ENCODE data around the gene ADGRE2. TPM values are rescaled to one million over a fixed set of nuclear protein-coding genes. Genes with fewer than 3 reads are reported as not detected.
"Not testable (repeated sequence)": the region's sequence is repeated elsewhere in the genome, so short reads cannot be mapped to it uniquely, and the experiment has no call there.

Gene ADGRE2
- total RNA-seq, 4 donors from 2014 or later = 0.65 to 6.0 (median 3.0) TPM

DNA sequence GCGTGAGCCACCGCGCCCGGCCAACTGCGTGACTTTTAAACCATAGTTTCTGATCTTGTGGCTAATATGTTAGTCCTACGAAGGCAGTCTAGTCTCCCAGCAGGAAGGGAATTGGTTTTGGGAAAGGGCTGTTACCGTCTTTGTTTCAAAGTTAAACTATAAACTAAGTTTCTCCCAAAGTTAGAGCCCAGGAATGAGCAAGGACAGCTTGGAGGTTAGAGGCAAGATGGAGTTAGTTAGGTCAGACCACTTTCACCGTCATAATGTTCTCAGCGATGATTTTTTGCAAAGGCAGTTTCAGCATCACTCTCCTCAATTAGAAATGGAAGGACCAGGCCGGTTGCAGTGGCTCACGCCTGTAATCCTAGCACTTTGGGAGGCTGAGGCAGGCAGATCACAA is 17.7 kb upstream of the ADGRE2 start:
- intact Hi-C loops (cut with DNase I) = no loop called here
- Histone ChIP-seq H3K36me3 (no peaks in the 10 kb centered on the region), H3K4me1 (no peaks in the 10 kb centered on the region), H3K27ac (replicated peaks in 1 of 4) (no peak overlapping the region), H3K9me3 (no peaks in the 10 kb centered on the region), H3K4me3 (no peak overlapping the region), H3K27me3 (no peaks in the 10 kb centered on the region)
- WGBS = 92% methylated on average over 11 of the region's 11 CpGs
- no peak for TF ChIP-seq EP300 (IDR thresholded peaks at IDR 0.05)
- no peak for TF ChIP-seq POLR2A (IDR thresholded peaks at IDR 0.05; ENCODE audit: low read depth)
- no peak for TF ChIP-seq POLR2AphosphoS5 (IDR thresholded peaks at IDR 0.05)
- no peak for TF ChIP-seq CTCF (IDR thresholded peaks at IDR 0.05)
- DNase-seq (ENCODE audit: extremely low spot score) = peak; percentile 21

- DNase-seq (ENCODE audit: extremely low spot score) = peak; percentile 39
- no peaks in the 10 kb centered on the region for H3K4me1 ChIP-seq
- no peaks in the 10 kb centered on the region for H3K36me3 ChIP-seq
- intact Hi-C loops (cut with DNase I) = no loop called here
- no peak overlapping the region for H3K4me3 ChIP-seq
- WGBS = 84% methylated on average over 5 of the region's 5 CpGs
- no peak overlapping the region for H3K27ac ChIP-seq (replicated peaks in 1 of 4)
- H3K9me3 ChIP-seq = no peaks in the 10 kb centered on the region
- no peaks in the 10 kb centered on the region for H3K27me3 ChIP-seq
- TF ChIP-seq EP300 (IDR thresholded peaks at IDR 0.05) = no peak
- no peak for TF ChIP-seq POLR2A (IDR thresholded peaks at IDR 0.05; ENCODE audit: low read depth)
- no peak for TF ChIP-seq POLR2AphosphoS5 (IDR thresholded peaks at IDR 0.05)
- no peak for TF ChIP-seq CTCF (IDR thresholded peaks at IDR 0.05)
These were observed 16.8 kb upstream of the ADGRE2 start for GRCh38 chr19:14795078-14795721.

- H3K36me3 ChIP-seq; DNase-seq (ENCODE audit: extremely low spot score); H3K9me3 ChIP-seq; H3K4me3 ChIP-seq; H3K27me3 ChIP-seq; H3K27ac ChIP-seq (replicated peaks in 1 of 4); H3K4me1 ChIP-seq; intact Hi-C loops (cut with DNase I): not testable (repeated sequence)
- WGBS = 76% methylated on average over 6 of the region's 6 CpGs
These were observed 13.9 kb upstream of the ADGRE2 start for GRCh38 chr19:14792250-14792649.

DNA sequence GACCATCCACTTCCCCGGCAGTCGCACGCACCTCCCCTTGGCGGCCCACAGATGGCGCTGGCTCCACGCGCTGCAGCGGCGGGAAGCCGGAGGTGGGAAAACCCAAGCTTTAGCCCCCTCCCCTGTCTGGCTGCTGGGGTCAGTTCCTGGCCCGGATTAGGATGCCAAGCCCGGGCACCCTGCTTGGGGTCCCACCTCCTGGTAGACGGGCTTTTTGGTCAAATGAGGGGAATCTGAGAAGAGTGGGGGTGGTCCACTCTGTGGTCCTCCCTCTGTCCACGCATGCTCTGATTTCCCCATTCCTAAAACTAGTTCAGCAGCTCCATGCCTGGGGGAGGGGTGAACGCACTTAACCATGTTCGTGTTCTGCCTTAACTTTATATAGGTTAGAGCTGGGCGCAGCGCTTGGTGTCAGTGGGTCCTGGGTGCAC is 8.1 kb upstream of the ADGRE2 start:
- Histone ChIP-seq H3K4me1 (no peaks in the 10 kb centered on the region), H3K36me3 (no peaks in the 10 kb centered on the region), H3K27ac (replicated peaks in 1 of 4) (no peak overlapping the region), H3K4me3 (no peak overlapping the region), H3K27me3 (peaks cover 0 to 47% (median 4%) of the 10 kb centered on the region in 4 donors), H3K9me3 (no peaks in the 10 kb centered on the region)
- TF ChIP-seq POLR2A (IDR thresholded peaks at IDR 0.05; ENCODE audit: low read depth) (no peak), CTCF (IDR thresholded peaks at IDR 0.05) (peak; percentile 21 to 41 (median 21)), EP300 (IDR thresholded peaks at IDR 0.05) (no peak), POLR2AphosphoS5 (IDR thresholded peaks at IDR 0.05) (no peak)
- peak; percentile 83 for DNase-seq (ENCODE audit: extremely low spot score)
- intact Hi-C loops (cut with DNase I) = no loop called here
- 70% methylated on average over 4 of the region's 18 CpGs for WGBS

- H3K36me3 ChIP-seq; intact Hi-C loops (cut with DNase I); H3K9me3 ChIP-seq; H3K4me1 ChIP-seq; H3K27ac ChIP-seq (replicated peaks in 1 of 4); H3K4me3 ChIP-seq; DNase-seq (ENCODE audit: extremely low spot score): not testable (repeated sequence)
- 48% methylated on average over 9 of the region's 11 CpGs for WGBS
- H3K27me3 ChIP-seq = peaks cover 0 to 52% (median 4%) of the 10 kb centered on the region in 4 donors
These were observed 6.9 kb upstream of the ADGRE2 start for GRCh38 chr19:14785102-14785793.

GRCh38 chr19:14784730-14785101 is 6.4 kb upstream of the ADGRE2 start:
- WGBS = 54% methylated on average over 9 of the region's 10 CpGs
- not testable (repeated sequence) for H3K27ac ChIP-seq (replicated peaks in 1 of 4)

DNA sequence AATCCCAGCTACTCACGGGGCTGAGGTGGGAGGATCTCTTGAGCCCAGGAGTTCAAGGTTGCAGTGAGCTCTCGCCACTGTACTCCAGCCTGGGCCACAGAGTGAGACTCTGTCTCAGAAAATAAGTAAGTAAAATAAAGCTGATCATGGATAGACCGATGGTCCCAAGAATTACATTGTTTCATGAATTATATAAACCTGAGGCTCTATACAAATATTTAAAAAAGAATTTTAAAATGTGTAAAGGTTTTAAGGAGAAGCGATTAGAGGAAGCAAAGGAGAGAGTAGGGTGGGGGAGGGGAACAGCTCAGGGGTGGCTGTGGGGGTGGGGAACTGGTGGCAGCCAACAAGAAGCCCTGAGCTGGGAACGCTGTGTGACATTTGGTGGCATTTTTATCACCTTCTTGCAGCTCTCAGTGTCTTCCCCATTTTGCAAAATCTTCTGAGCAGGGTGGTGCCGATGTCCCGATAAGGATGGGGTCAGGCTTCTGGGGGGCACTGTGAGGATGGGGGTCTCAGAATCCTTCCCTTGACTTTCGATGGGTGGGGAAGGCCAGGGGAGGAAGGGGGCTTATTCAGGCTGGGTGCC is 5.1 kb upstream of the ADGRE2 start:
- H3K36me3 ChIP-seq; H3K4me3 ChIP-seq; intact Hi-C loops (cut with DNase I); H3K4me1 ChIP-seq; H3K27ac ChIP-seq (replicated peaks in 1 of 4); H3K9me3 ChIP-seq; DNase-seq (ENCODE audit: extremely low spot score): not testable (repeated sequence)
- peaks cover 0 to 66% (median 4%) of the 10 kb centered on the region in 4 donors for H3K27me3 ChIP-seq
- 49% methylated on average over 7 of the region's 8 CpGs for WGBS

More at GRCh38 chr19:14784730-14785101, 6.4 kb upstream of the ADGRE2 start:
- peaks cover 0 to 57% (median 4%) of the 10 kb centered on the region in 4 donors for H3K27me3 ChIP-seq
- H3K36me3 ChIP-seq; H3K4me3 ChIP-seq; intact Hi-C loops (cut with DNase I); H3K4me1 ChIP-seq; H3K9me3 ChIP-seq; DNase-seq (ENCODE audit: extremely low spot score): not testable (repeated sequence)
